Left ventricle myocardium inferior (tissue), 1 donor: Measurements from ENCODE around the gene CAPN3. TPM values are rescaled to one million over a fixed set of nuclear protein-coding genes. Genes with fewer than 3 reads are reported as not detected.

ENCODE experiments used
- DNase-seq: peaks from one replicate; pipeline ENCODE4 v3.0.0-alpha.2; 2020
- H3K27ac ChIP-seq: fragments of 200-600 bp; replicated peaks from 2 replicates; pipeline ENCODE4 v1.8.0; 2021
- H3K27me3 ChIP-seq: fragments of 200-600 bp; 2 replicates; pipeline ENCODE4 v1.8.0; 2021; ENCODE audit warnings: low read depth
- H3K36me3 ChIP-seq: fragments of 200-600 bp; 2 replicates; pipeline ENCODE4 v1.8.0; 2021
- H3K4me1 ChIP-seq: fragments of 200-600 bp; 2 replicates; pipeline ENCODE4 v1.8.0; 2021
- H3K4me3 ChIP-seq: fragments of 200-600 bp; 2 replicates; pipeline ENCODE4 v1.8.0; 2021; ENCODE audit warnings: mild to moderate bottlenecking, moderate library complexity
- H3K9me3 ChIP-seq: fragments of 200-600 bp; replicated peaks from 2 replicates; pipeline ENCODE4 v1.8.0; 2021
- CTCF ChIP-seq: fragments of 200-600 bp; IDR thresholded peaks from 2 replicates; pipeline ENCODE4 v1.8.0; 2021; ENCODE audit warnings: antibody characterized with exemption, mild to moderate bottlenecking, borderline replicate concordance
- intact Hi-C: fragments of 100-400 bp; cut with micrococcal nuclease; formaldehyde crosslinking; loops from one replicate; pipeline ENCODE4 v1.11.0; 2022
- total RNA-seq: library from RNA; stranded (reverse); fragmentation: NEBNext Ultra II Directional; extraction: Animal tissue kit (Norgen Biotek cat#: 25700); gene quantifications from one replicate; pipeline ENCODE4 v1.2.1, GENCODE V29; 2021
- donor health status: DM: no; HTN: yes; CAD: no; lungs with severe emphysema.

Gene CAPN3
- total RNA-seq, 1 donor from 2014 or later, result 6.0 TPM

- peak overlapping the region; percentile 65 for H3K4me3 ChIP-seq
- intact Hi-C loops, result no loop called here
- H3K27ac ChIP-seq, result peak overlapping the region; percentile 90
- no peak for DNase-seq
- peaks cover 14% of the 10 kb centered on the region for H3K36me3 ChIP-seq
- H3K9me3 ChIP-seq, result no peaks in the 10 kb centered on the region
- no peaks in the 10 kb centered on the region for H3K27me3 ChIP-seq
- peaks cover 81% of the 10 kb centered on the region for H3K4me1 ChIP-seq
- no peak for TF ChIP-seq CTCF
Observed at GRCh38 chr15:42456971-42457370, 97.7 kb downstream of the CAPN3 start.

DNA sequence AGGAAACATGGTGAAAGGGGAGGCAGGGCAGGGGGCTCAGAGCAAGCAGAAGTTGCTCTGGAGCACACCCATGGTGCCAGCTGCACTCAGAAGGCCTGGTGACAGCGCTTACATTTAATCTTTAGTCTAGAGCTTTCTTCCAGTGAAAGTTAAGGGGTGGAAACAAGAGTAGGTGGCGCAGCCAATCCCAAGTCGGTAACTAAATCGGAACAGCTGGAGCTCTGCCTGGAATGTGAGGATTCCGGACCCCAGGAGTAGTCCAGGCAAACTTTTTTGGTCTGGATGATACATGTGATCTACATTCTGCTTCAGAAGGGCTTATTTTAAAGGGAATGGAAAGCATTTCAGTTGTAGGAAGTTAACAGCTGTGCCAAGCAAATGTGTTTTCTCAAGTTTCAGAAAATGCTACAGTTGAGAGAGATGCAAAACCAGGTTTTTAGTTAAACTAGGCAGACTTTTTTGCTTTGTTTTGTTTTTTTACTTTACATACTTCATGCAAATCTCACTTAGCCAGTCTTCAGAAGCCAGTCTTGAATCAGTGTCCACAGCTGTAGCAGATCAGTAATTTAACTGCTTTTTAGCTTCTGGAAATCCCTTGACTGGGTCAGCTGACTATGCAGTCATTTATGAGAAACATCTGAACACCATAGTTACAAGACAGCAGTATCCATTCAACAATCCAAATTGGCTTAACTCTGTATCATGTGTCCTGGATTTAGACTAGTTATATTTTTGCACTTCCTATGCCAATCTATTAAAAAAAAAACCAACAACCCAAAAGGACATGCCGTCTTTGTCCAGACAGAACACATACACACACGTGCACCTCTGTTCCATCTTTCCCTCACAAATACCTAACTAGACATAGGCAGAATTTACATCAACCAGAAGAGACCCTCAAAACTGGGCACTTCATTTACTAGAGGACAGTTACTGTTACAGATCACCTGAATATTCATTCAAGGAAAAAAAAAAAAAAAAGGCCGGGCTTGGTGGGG is 98.4 kb downstream of the CAPN3 start:
- Histone ChIP-seq H3K27me3 (no peaks in the 10 kb centered on the region), H3K4me3 (peak overlapping the region; percentile 65), H3K27ac (peak overlapping the region; percentile 90), H3K36me3 (peaks cover 10% of the 10 kb centered on the region), H3K4me1 (peaks cover 74% of the 10 kb centered on the region), H3K9me3 (no peaks in the 10 kb centered on the region)
- no peak for TF ChIP-seq CTCF
- DNase-seq, result peak; percentile 70
- intact Hi-C loops, result no loop called here

- intact Hi-C loops, result no loop called here
- TF ChIP-seq CTCF, result no peak
- peaks cover 41% of the 10 kb centered on the region for H3K4me1 ChIP-seq
- peaks cover 19% of the 10 kb centered on the region for H3K36me3 ChIP-seq
- peak overlapping the region; percentile 90 for H3K27ac ChIP-seq
- no peaks in the 10 kb centered on the region for H3K27me3 ChIP-seq
- DNase-seq, result no peak
- no peak overlapping the region for H3K4me3 ChIP-seq
- H3K9me3 ChIP-seq, result no peaks in the 10 kb centered on the region
Observed at GRCh38 chr15:42461261-42461660, 102.0 kb downstream of the CAPN3 start.

Other genes with a start within 250 kb of the CAPN3 start
- gene PLA2G4F, start 202.9 kb upstream of the CAPN3 start, total RNA-seq, result 2.1 TPM
- 49.2 TPM for gene VPS39, start 151.2 kb upstream of the CAPN3 start, total RNA-seq
- 14.5 TPM for gene GANC, start 86.3 kb upstream of the CAPN3 start, total RNA-seq
- gene TMEM87A, start 86.1 kb upstream of the CAPN3 start, total RNA-seq, result 16.4 TPM
- 680 TPM for gene ZNF106, start 131.6 kb downstream of the CAPN3 start, total RNA-seq
- gene SNAP23, start 136.1 kb downstream of the CAPN3 start, total RNA-seq, result 34.1 TPM
- gene LRRC57, start 189.3 kb downstream of the CAPN3 start, total RNA-seq, result 15.0 TPM
- gene HAUS2, start 189.3 kb downstream of the CAPN3 start, total RNA-seq, result 9.9 TPM
- 4.9 TPM for gene STARD9, start 216.1 kb downstream of the CAPN3 start, total RNA-seq